Heart right ventricle (tissue), 16 donors: Measurements from ENCODE around the gene GALC. TPM values are rescaled to one million over a fixed set of nuclear protein-coding genes. Genes with fewer than 3 reads are reported as not detected.

Experiments
- ATAC-seq, 8 donors: fragments of 200-7000 bp; cut with Tn5 transposase; one replicate each; pipeline ENCODE4 v1.9.1; 2020; ENCODE audit warnings: mild to moderate bottlenecking in 8 of 8, moderate library complexity in 8 of 8, moderate number of reproducible peaks in 1 of 8
- DNase-seq, 2 donors: peaks; one replicate each; pipeline ENCODE4 v3.0.0-alpha.2; 2020
- H3K27ac ChIP-seq, 10 donors: fragments of 200-600 bp; sonication (generic) in 2 of 10; one replicate each; pipeline versions ENCODE4 v1.5.0 to v1.8.0; 2020 to 2022; ENCODE audit warnings: mild to moderate bottlenecking in 3 of 10
- H3K27me3 ChIP-seq, 7 donors: fragments of 200-600 bp; one replicate each; pipeline ENCODE4 v1.8.0; 2021 to 2022; ENCODE audit warnings: mild to moderate bottlenecking in 2 of 7
- H3K36me3 ChIP-seq, 9 donors: fragments of 200-600 bp; sonication (generic) in 1 of 9; one replicate each; pipeline versions ENCODE4 v1.5.0 to v1.8.0; 2020 to 2022; ENCODE audit warnings: mild to moderate bottlenecking in 2 of 9
- H3K4me1 ChIP-seq, 9 donors: fragments of 200-600 bp; sonication (generic) in 1 of 9; one replicate each; pipeline versions ENCODE4 v1.5.0 to v1.8.0; 2020 to 2022; ENCODE audit warnings: mild to moderate bottlenecking in 4 of 9
- H3K4me3 ChIP-seq, 10 donors: fragments of 200-600 bp; sonication (generic) in 2 of 10; one replicate each; pipeline versions ENCODE4 v1.5.0 to v1.8.0; 2020 to 2022; ENCODE audit warnings: mild to moderate bottlenecking in 7 of 10, moderate library complexity in 2 of 10
- H3K9me3 ChIP-seq, 11 donors: fragments of 200-600 bp in 10 of 11; sonication (generic) in 2 of 11; one replicate each; pipeline versions ENCODE4 v1.5.0 to v1.8.0; 2013 to 2022; ENCODE audit warnings: mild to moderate bottlenecking in 2 of 11, control low read depth in 1 of 11, moderate library complexity in 1 of 11
- CTCF ChIP-seq, 9 donors: fragments of 200-600 bp; sonication (generic) in 2 of 9; IDR thresholded peaks; one replicate each; pipeline versions ENCODE4 v1.5.0 to v1.8.0; 2021 to 2022; ENCODE audit warnings: antibody characterized with exemption in 9 of 9, mild to moderate bottlenecking in 5 of 9, moderate library complexity in 1 of 9
- WGBS, 2 donors: extraction: QIAGEN DNeasy Blood & Tissue Kit; methylation state at CpG; one replicate each; pipeline ENCODE4 v1.1.7; 2013; ENCODE audit warnings: inconsistent platforms in 1 of 2; 5-methylcytosine and 5-hydroxymethylcytosine counted together
- intact Hi-C, 10 donors: fragments of 100-400 bp; cut with DNase I; formaldehyde crosslinking; loops; one replicate each; pipeline versions ENCODE4 v1.11.1 to v1.14.2; 2022
- polyA plus RNA-seq, 2 donors: library from polyadenylated mRNA; stranded (reverse); fragments of 200-250 nt; gene quantifications; one replicate each; pipeline ENCODE4 v1.2.3, GENCODE V29; 2013
- total RNA-seq, 10 donors: library from RNA; stranded (reverse); fragmentation: NEBNext Ultra II Directional in 3 of 10; extraction: Animal tissue kit (Norgen Biotek cat#: 25700) in 3 of 10; gene quantifications; one replicate each; pipeline versions ENCODE4 v1.2.1 to v1.2.4, GENCODE V29; 2021 to 2023
- donor health status: Arrhythmogenic right ventricular cardiomyopathy.
- donor health status: ischemic (EF 13 %, LVEDD 7.1; RV severe dilation, severe dysfunction).
- donor health status: healthy with polysubstance abuse.
- donor health status: DM: no; HTN: yes; CAD: no.
- donor health status: DM: no; HTN: no; CAD: no.
- donor health status: ischemic (EF 25% LVEDD 6.9; RV normal size, moderate dysfunction).
- donor health status: ischemic (EF 25% LVEDD 5.7; RV mildly dilated, moderate dysfunction).
- donor health status: healthy.
- donor health status: DM: yes; HTN: yes; CAD: no.
- donor health status: Ischemic cardiomyopathy.
- donor health status: ischemic (EF 35%, LVEDD 5.7; RV mildly dilated, moderate dysfunction).
- donor health status: nonischemic (EF 11% LVEDD 7.7; RV severe dilation, severe dysfunction).
- donor health status: DM: yes; HTN: yes; CAD: no.
- donor health status: PGD.
- donor health status: ischemic (EF 29% LVEDD 5.4; RV normal size, mild dysfunction).
- donor health status: nonischemic (EF 23%, LVEDD 6.1; RV moderate dilation, normal function).

The GALC gene
- total and polyA plus RNA-seq, 12 donors: 4.7 to 19.4 (median 14.1) TPM

- H3K4me3 ChIP-seq: no peak overlapping the region
- H3K4me1 ChIP-seq: peaks cover 0 to 45% (median 12%) of the 10 kb centered on the region in 9 donors
- ATAC-seq (no peak), DNase-seq (no peak)
- H3K36me3 ChIP-seq: peaks cover 0 to 17% (median 0%) of the 10 kb centered on the region in 9 donors
- H3K27me3 ChIP-seq: no peaks in the 10 kb centered on the region
- no peak for TF ChIP-seq CTCF (IDR thresholded peaks at IDR 0.05)
- H3K9me3 ChIP-seq: no peaks in the 10 kb centered on the region
- WGBS, 2 donors: 86 to 91% methylated on average over 4 of the region's 4 CpGs
- intact Hi-C loops: loop anchor here in 1 of 10 donors (10.0 kb wide), 1 partner anchor 394 kb away; the partner anchor contains the start of gene SPATA7
- peak overlapping the region in 3 of 10 donors; percentile 4 to 99 (median 97) for H3K27ac ChIP-seq
Observed at GRCh38 chr14:87990682-87991081, 2.3 kb downstream of the GALC start.

- Histone ChIP-seq H3K36me3 (peaks cover 0 to 24% (median 0%) of the 10 kb centered on the region in 9 donors), H3K27me3 (no peaks in the 10 kb centered on the region), H3K27ac (no peak overlapping the region), H3K4me1 (peaks cover 0 to 38% (median 12%) of the 10 kb centered on the region in 9 donors), H3K4me3 (no peak overlapping the region), H3K9me3 (no peaks in the 10 kb centered on the region)
- no peak for TF ChIP-seq CTCF (IDR thresholded peaks at IDR 0.05)
- DNase-seq: no peak
- no peak for ATAC-seq
- WGBS, 2 donors: 93 to 94% methylated on average over 2 of the region's 2 CpGs
- intact Hi-C loops: loop anchor here in 1 of 10 donors (10.0 kb wide), 1 partner anchor 395 kb away; the partner anchor contains the start of gene SPATA7
Observed at GRCh38 chr14:87989956-87990299, 3.1 kb downstream of the GALC start.

- 95 to 96% methylated on average over 5 of the region's 5 CpGs for WGBS, 2 donors
- intact Hi-C loops: no loop called here
- no peak overlapping the region for H3K27ac ChIP-seq
- peaks cover 0 to 28% (median 0%) of the 10 kb centered on the region in 9 donors for H3K36me3 ChIP-seq
- no peaks in the 10 kb centered on the region for H3K27me3 ChIP-seq
- ATAC-seq (no peak), DNase-seq (no peak)
- peaks cover 0 to 37% (median 12%) of the 10 kb centered on the region in 9 donors for H3K4me1 ChIP-seq
- no peak overlapping the region for H3K4me3 ChIP-seq
- H3K9me3 ChIP-seq: no peaks in the 10 kb centered on the region
- TF ChIP-seq CTCF (IDR thresholded peaks at IDR 0.05): no peak
Observed at GRCh38 chr14:87989221-87989955, 3.6 kb downstream of the GALC start.

- no peaks in the 10 kb centered on the region for H3K4me1 ChIP-seq
- intact Hi-C loops: no loop called here
- H3K36me3 ChIP-seq: peaks cover 0 to 73% (median 8%) of the 10 kb centered on the region in 9 donors
- TF ChIP-seq CTCF (IDR thresholded peaks at IDR 0.05): no peak
- H3K27me3 ChIP-seq: no peaks in the 10 kb centered on the region
- H3K9me3 ChIP-seq: no peaks in the 10 kb centered on the region
- WGBS, 2 donors: 90% methylated on average over 1 of the region's 1 CpG
- DNase-seq (no peak), ATAC-seq (peak; percentile 52 to 91 (median 81))
- no peak overlapping the region for H3K4me3 ChIP-seq
- no peak overlapping the region for H3K27ac ChIP-seq
Observed at GRCh38 chr14:87979689-87980088, 13.3 kb downstream of the GALC start.
